K562 treated with DMSO at 1 percent for 4 hours (cell line): ENCODE measurements around the gene MUC5B. TPM values are rescaled to one million over a fixed set of nuclear protein-coding genes. Genes with fewer than 3 reads are reported as not detected.

Experiments
- total RNA-seq: library from RNA; unstranded; fragments of 300-600 nt; gene quantifications from 2 replicates; pipeline ENCODE4 v1.2.3, GENCODE V29; 2022; ENCODE audit not compliant: insufficient read depth

Gene MUC5B
- total RNA-seq = not detected in 2 replicates

GRCh38 chr11:1222491-1223345 lies at the start of gene MUC5B:
Gene MUC5B (plus strand): TSS chr11:1223066. CDS start chr11:1223124, 58 bp downstream.

GRCh38 chr11:1309498-1310317 lies 86.8 kb downstream of the MUC5B start, which contains the start of gene TOLLIP:
Gene TOLLIP (minus strand): TSS chr11:1309632. CDS start chr11:1309498, 134 bp downstream.

Other genes starting within 250 kb of the MUC5B start
- not detected in 2 replicates for gene MUC6, start 186.3 kb upstream of the MUC5B start, total RNA-seq
- gene MUC2, start 148.2 kb upstream of the MUC5B start, total RNA-seq = not detected in 2 replicates
- gene MUC5AC, start 65.1 kb upstream of the MUC5B start, total RNA-seq = not detected in 2 replicates
- gene TOLLIP, start 86.6 kb downstream of the MUC5B start, total RNA-seq = 37.9 and 41.7 TPM in 2 replicates
- not detected in 2 replicates for gene BRSK2, start 166.9 kb downstream of the MUC5B start, total RNA-seq